ENCODE data around the gene ADK.
"Not testable (repeated sequence)": the region's sequence is repeated elsewhere in the genome, so short reads cannot be mapped to it uniquely, and the experiment has no call there.

Gene ADK

DNA sequence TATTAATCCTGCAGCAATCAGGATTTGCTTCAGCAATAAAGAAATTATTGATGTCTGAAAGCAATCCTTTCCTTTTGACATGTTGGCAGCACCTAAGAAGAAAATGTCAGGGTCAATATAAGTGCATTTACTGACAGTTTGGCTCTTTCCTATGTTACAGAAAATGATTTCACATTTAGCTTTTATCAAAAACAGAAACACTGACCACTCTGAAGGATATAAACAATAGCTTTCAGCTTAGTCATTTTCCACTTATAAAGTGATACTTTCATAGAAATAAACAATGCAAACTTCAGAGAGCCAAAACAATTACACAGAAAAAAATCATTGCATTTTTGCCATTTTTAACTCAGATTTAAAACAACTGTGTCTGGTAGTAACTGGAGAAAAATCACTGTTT, 349.8 kb downstream of the ADK start:
- no peak for DNase-seq

DNA sequence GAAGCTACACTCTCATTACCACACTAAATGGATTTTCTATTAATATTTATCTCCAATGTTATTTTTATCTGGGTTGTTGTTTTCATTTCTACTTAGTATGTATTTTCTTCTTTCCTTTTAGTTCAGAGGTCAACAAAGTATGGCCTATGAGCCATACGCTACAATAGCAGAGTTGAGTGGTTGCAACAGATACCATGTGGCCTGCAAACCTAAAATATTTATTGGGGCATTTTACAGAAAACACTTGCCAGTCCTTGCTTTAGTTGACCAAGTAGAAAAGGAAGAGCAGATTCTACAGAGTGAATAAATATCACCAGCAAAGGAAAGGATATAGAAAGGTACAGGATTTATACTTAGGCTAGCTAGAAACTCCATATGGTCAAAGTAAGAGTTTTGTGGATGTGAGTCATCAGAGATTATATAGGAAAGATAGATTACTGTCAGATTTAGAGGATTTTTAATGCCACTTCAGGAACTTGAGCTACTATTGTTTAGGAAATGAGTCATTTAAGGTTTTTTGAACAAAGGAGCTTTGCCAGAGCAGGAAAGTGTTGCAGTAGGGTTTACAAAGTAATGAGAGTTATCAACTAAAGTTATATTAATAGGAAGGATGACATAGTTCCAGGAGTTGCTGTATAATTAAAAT, 352.1 kb downstream of the ADK start:
- no peak for DNase-seq

DNA sequence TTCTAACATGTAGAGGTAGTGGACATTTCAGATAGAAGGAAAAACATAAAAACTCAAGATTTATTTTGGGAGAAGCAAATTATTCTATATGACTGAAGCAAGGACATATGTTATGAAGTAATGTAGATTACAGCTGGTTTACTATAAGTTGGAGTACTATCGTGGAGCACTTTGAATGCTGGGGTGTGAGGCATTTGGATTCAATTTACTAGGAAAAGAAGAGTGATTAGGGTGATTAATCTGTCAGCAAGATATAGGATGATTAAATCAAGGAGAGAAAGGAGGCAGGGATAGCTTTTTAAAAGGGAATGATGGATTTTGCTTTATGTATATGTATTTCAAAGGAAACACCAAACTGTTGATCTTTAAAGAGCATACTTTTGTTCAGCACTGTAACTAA, 356.9 kb downstream of the ADK start:
- no peak for DNase-seq

DNA sequence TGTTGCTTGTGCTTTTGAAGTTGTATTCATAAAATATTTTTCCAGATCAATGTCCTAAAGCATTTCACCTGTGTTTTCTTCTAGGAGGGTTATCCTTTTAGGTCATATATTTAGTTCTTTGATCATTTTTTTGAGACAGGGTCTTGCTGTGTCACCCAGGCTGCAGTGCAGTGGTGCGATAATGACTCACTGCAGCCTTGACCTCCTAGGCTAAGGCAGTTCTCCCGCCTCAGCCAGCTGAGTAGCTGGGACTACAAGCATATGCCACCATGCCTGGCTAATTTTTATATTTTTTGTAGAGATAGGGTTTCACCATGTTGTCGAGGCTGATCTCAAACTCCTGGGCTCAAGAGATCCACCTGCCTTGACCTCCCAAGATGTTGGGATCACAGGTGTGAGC, 359.6 kb downstream of the ADK start:
- no peak for DNase-seq

DNA sequence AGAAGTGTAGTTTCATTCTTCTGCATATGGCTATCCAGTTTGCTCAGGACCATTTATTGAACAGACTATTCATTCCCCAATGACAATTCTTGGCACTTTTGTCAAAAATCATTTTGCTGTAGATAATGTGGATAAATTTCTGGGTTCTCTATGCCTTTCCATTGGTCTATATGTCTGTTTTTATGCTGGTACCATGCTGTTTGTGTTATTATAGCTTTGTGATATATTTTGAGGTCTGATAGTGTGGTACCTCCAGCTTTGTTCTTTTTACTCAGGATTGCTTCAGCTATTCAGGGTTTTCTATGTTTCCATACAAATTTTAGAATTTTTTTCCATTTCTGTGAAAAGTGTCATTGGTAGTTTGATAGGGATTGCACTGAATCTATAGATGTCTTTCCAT, 360.0 kb downstream of the ADK start:
- DNase-seq: no peak

DNA sequence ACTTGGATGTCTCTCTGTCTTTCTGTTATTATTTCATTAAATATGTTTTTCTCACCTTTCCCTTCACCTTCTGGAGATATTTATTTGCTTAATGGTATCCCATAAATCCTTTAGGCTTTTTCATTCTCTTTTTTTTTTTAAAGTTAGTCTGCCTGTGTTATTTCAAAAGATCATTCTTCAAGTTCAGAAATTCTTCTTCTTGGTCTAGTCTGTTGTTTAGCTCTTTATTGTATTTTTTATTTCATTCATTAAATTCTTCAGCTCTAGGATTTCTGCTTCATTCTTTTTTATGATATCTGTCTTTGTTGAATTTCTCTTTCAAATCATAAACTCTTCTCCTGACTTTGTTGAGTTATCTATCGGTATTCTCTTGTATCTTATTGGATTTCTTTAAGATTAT, 363.3 kb downstream of the ADK start:
- no peak for DNase-seq

DNA sequence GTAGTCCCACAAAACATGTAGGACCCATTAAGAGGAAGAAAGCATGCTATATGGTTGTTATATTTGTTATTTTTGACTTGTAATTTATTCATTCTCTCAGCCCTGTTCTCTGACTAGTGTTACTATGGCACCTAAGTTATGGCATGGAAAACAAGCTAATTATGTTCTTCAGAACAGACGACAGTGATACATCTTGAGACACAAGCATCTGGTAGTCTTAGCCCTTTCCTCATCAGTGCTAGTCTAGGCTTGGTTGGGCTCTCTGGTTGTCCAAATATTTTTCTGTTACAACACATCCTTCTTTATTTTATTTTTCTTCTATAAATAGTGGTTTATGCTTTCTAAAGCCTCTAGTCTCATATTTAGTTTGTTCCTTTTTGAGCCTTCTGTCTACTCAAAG, 367.0 kb downstream of the ADK start:
- DNase-seq: no peak

DNA sequence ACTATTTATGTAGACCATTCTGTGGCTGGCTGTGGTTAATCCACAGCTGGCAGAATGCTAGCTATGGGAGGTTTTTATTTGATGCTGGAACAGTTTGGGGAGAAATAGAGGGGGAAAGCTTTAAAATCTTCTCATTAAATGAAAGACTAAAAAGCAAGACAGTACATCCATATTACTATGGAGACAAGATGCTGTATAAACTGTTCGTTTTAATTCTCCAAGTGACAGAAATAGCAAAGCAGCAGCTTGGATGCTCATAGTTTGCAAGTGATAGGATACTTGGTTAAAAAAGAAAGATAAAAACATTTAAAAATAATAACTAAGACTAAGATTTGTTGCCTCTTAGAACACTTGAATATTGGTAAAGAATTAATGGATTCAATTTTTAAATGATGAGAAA, 370.5 kb downstream of the ADK start:
- no peak for DNase-seq

DNA sequence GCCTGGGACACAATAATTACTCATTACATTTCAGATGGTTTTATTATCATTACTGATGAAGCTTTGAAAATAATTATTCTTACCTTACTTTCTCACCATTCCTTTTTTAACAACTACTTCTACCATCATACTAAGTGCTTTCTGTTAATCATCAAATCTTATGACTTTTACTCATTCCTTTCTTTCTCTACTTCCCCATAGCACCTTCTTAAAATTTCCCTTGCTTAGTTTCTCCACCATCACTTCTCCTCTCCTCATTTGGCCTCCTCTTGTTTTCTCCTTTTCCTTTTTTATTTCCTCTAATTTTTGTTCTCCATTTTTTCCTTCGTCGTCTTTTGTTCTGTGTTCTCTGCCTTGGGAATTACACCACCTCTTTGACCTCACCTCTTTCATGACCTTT, 372.2 kb downstream of the ADK start:
- DNase-seq: no peak

DNA sequence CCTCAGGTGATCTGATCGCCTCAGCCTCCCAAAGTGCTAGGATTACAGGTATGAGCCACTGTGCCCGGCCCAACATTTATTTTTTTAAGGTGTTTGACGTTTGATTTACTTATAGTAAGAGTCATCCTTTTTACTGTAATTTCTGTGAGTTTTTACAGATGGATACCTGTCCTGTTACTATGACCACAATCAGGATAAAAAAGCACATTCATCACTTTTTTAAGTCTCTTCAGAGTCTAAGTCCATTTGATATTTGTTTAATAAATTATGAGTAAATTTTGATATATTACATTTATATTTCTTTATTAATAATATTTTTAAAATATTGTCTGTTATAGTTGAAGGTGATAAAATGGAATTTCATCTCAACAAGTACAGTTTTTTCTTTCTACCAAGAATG, 374.9 kb downstream of the ADK start:
- DNase-seq: no peak

DNA sequence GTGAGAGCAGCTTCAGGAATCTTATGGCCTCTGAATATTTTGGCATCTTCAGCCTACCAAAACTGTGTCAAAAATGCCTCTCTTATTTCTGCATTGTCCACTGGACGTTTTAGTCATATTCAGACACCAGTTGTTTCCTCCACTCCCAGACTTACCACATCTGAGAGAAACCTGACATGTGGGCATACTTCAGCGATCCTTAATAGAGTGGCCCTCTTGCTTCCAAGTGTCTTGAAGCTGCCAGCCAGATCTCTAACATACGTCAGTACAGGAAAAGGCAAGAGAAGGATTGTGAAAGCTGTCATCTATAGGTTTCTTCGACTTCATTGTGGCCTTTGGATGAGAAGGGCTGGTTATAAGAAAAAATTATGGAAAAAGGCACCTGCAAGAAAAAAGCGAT, 376.6 kb downstream of the ADK start:
- not testable (repeated sequence) for DNase-seq

DNA sequence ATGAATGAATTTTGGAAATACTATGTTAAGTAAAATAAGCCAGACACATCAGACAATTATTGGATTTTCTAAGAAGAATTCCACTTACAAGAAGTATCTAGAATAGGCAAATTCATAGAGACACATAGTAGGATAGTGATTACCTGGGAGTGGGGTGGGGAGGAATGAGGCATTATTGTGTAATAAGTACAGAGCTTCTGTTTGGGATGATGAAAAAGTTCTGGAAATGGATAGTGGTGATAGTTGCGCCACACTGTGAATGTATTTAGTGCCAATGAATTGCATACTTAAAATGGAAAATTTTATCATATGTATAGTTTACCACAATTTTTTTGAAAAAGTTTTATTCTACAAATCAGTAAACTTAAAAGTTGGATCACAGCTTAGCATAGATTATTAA, 378.2 kb downstream of the ADK start:
- DNase-seq: no peak

DNA sequence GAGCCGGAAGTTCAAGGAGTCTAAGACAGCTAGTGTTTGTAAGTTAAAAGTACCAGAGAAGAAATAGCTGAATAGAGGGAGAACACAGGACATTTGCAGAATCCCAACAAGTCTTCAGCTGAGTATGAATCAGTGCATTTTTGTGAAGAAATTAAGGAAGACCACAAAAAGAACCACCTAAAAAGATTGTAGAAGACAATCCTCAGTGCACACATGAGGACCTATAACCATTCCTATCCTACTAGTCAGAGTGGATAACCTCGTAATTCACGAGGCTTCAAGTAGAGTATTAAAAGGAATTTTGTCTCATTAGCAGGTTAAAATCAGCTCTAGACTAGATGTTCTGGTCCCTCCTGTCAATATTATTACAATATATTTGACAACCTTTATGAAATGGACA, 380.0 kb downstream of the ADK start:
- DNase-seq: no peak

DNA sequence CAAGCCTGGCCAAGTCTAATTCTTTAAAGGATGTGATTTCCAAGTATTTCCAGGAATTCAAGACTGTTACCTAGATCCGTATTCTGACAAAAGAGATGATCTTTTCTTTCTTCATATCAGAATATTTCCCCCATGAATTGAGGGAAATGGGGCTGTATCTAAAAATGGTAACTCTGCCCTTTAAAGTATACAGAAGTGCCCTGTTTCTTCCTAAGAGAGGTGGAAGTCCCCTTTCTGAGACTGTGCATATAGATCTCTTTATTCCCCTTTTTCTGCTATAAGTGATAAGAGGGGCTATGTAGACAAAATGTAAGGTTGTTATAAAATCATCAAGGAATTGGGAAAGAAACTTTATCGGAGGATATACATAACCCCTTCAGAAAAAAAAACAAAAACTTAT, 388.3 kb downstream of the ADK start:
- no peak for DNase-seq

DNA sequence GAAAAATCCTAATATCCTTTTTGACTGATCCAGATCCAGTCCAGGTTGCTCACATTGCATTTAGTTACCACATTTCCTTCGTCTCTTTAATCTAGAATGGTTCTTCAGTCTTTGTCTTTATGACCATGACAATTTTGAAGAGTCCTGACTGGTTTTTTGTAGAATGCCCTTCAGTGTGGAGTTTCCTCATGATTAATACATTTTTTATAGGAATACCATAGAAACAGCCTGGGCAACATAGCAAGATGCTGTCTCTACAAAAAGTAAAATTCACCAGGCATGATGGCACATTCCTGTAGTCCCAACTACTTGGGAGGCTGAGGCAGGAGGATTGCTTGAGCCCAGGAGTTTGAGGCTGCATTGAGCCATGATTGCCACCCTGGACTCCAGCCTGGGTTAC, 390.4 kb downstream of the ADK start:
- no peak for DNase-seq

DNA sequence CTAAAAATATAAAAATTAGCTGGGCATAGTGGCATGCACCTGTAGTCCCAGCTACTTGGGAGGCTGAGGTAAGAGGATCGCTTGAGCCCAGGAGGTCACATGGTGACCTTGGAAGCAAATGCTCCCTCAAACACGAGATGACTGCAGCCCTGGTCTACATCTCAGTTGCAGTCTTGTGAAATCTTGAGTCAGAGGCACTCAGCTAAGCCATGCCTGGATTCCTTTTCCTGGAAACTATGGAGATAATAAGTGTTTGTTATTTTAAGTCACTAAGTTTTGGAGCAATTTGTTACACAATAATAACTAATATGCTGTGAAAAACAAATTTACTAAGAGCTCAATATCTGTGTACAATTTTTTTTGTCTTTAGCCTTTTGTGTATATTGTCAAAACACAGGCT, 391.1 kb downstream of the ADK start:
- no peak for DNase-seq

DNA sequence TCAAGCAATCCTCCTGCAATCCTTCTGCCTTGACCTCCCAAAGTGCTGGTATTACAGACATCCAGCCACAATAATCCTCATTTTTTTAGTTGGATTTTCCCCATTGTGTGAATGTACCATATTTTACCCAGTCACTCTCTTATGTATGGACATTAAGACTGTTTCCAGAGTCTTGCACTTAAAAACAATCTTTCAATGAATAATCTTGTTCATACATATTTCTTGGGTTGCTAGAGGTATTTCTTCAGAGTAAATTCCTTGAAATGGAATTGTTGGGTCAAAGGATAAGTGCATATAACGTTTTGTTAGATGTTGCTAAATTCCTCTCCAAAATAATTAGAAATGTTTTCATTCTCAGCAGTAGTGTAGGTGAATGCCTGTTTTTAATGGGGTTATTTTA, 392.3 kb downstream of the ADK start:
- DNase-seq: no peak

DNA sequence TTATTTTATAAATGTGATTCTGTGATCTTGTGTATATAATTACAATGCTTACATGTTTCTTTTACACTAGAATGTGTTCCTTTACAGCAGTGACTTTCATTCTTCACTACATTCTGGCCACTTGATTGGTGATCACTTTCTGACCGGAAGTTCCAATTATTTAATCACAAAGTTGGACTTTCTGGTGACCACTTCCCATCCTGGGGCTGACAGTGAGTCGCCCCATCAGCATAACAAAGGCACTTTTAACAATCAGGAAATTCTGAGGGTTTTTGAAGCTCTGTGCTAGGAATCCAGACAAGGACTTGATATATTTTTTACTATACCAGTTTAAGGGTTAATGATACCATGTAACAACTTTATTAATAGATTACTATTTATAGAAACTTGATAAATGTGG, 393.1 kb downstream of the ADK start:
- no peak for DNase-seq

DNA sequence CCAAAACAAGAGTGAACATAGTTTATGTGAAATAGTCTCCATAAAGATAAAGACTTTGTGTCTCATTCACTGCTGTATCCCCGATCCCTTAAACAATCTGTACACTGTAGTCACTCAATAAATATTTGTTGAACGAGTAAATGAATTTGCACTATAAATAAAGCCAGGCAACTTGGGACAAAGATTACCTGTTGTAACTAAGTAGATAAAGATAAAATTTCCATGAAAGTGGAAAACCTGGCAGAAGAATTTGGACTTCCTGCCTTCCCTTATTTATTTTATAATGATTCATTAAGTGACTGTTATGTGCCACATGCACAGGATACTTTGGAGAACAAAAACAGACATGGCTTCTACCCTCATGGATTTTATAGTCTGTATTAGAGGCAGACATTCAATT, 397.7 kb downstream of the ADK start:
- DNase-seq: no peak

DNA sequence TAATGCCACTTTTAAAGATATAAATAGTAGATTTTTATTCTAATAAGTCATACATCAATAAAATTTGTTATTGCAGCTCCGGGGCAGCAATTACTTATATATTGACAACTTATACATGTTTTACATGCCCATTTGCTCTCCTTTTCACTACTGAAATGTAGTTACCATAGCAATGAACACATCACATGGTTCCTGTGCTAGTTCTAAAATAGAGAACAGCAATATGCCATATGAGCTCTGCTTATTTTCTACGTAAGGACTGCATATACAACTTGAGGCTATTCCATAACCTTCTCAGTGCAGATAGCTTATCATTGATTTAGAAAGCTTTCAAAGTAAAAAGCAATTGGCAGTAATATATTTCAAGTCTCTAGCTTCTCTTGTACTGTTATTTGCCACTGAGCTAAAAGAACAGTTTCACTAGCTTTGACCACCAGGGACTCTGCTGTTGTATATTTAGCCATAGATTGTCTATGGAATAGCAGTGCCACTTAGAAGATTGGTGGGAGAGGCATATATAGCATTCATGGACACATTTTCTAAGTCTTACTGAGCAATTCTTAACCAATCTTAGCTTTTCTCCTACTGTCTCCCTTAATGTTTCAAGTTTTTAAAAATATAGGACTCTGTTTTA, 405.2 kb downstream of the ADK start:
- DNase-seq: no peak

DNA sequence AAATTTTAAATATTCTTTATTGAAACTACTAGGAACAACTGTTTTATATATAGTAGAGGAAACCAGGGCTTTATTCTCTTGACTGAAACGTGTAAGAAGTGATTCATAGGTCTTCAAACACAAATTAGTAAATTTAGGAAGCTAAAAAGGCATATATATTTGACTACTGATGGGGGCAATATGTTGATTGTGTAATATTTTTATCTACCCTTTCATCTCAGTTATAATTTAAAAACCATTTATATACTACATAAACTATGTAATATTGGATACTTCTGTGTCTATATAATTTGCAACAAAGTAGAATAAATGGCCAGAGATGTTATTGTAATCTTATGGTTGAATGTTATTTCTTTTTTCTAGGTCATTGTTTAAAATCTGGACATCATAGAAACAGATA, 406.1 kb downstream of the ADK start:
- DNase-seq: no peak

DNA sequence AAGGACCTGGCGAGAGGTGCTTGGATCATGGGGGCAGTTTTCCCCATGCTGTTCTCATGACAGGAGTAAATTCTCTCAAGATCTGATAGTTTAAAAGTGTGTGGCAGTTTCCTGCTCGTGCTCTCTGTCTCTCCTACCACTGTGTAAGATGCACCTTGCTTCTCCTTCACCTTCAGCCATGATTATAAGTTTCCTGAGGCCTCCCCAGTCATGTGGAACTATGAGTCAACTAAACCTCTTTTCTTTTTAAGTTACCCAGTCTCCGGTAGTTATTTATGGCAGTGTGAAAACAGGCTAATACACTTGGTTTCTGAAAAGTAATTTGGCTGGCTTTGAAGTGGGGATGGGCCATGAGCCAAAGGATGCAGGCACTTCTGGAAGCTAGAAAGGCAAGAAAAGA, 407.4 kb downstream of the ADK start:
- no peak for DNase-seq

DNA sequence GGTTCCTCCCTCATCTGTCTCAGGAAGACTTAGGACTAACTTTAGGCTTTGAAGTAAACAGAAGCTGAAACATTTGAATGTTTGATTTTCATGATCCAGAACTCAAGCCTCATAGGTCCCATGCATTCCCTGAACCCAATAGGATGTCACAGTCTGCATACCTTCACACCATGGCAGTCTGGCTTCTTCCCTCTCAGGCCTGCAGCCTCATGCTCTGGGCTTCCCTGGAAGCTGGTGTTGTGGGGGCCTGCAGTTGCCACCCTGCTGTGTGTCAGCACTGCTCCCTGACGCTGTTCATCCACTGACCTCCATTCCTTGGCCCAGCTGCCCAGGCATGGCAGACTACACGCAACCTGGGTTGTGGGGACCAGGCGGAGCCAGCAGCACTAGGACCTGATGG, 407.9 kb downstream of the ADK start:
- DNase-seq: no peak

DNA sequence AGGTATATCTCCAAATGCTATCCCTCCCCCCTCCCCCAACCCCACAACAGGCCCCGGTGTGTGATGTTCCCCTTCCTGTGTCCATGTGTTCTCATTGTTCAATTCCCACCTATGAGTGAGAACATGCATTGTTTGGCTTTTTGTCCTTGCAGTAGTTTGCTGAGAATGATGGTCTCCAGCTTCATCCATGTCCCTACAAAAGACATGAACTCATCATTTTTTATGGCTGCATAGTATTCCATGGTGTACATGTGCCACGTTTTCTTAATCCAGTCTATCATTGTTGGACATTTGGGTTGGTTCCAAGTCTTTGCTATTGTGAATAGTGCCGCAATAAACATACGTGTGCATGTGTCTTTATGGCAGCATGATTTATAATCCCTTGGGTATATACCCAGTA, 417.9 kb downstream of the ADK start:
- not testable (repeated sequence) for DNase-seq

DNA sequence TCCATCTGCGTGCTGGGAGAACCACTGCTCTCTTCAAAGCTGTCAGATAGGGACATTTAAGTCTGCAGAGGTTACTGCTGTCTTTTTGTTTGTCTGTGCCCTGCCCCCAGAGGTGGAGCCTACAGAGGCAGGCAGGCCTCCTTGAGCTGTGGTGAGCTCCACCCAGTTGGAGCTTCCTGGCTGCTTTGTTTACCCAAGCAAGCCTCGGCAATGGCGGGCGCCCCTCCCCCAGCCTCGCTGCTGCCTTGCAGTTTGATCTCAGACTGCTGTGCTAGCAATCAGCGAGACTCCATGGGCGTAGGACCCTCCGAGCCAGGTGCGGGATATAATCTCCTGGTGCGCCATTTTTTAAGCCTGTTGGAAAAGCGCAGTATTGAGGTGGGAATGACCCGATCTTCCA, 422.5 kb downstream of the ADK start:
- DNase-seq: not testable (repeated sequence)
